Tibial nerve (tissue), 4 donors: Measurements from ENCODE around the gene RUNDC3A. TPM values are rescaled to one million over a fixed set of nuclear protein-coding genes. Genes with fewer than 3 reads are reported as not detected.
"Not testable (repeated sequence)": the region's sequence is repeated elsewhere in the genome, so short reads cannot be mapped to it uniquely, and the experiment has no call there.

ENCODE experiments used
- DNase-seq, 2 donors: peaks; one replicate each; pipeline ENCODE4 v3.0.0-alpha.2; 2019; ENCODE audit warnings: low spot score in 2 of 2
- H3K27ac ChIP-seq, 4 donors: fragments of 200-600 bp; sonication (generic) in 3 of 4; one replicate each; pipeline ENCODE4 v1.5.1; 2017 to 2019; ENCODE audit warnings: mild to moderate bottlenecking in 1 of 4
- H3K27me3 ChIP-seq, 2 donors: fragments of 200-600 bp; sonication (generic) in 1 of 2; one replicate each; pipeline versions ENCODE4 v1.5.1 to v1.6.0; 2017 to 2019
- H3K36me3 ChIP-seq, 3 donors: fragments of 200-600 bp; sonication (generic); one replicate each; pipeline ENCODE4 v1.5.1; 2018 to 2019
- H3K4me1 ChIP-seq, 4 donors: fragments of 200-600 bp; sonication (generic) in 3 of 4; one replicate each; pipeline ENCODE4 v1.5.1; 2017 to 2019
- H3K4me3 ChIP-seq, 4 donors: fragments of 200-600 bp; sonication (generic) in 3 of 4; one replicate each; pipeline ENCODE4 v1.5.1; 2017 to 2019; ENCODE audit warnings: mild to moderate bottlenecking in 1 of 4, moderate library complexity in 1 of 4
- H3K9me3 ChIP-seq, 4 donors: fragments of 200-600 bp; sonication (generic) in 3 of 4; one replicate each; pipeline ENCODE4 v1.5.1; 2017 to 2019
- CTCF ChIP-seq, 5 experiments: fragments of 200-600 bp in 3 of 5; fragments of 450-650 bp in 2 of 5; sonication (generic) in 3 of 5; IDR thresholded peaks; one replicate each; pipeline ENCODE4 v1.5.1; 2016 to 2019; ENCODE audit warnings: antibody characterized with exemption in 5 of 5, mild to moderate bottlenecking in 3 of 5, moderate library complexity in 2 of 5
- EP300 ChIP-seq, 2 donors: sonication (generic); formaldehyde crosslinking; IDR thresholded peaks; one replicate each; pipeline ENCODE4 v1.6.1; 2017; ENCODE audit warnings: antibody characterized with exemption in 2 of 2, mild to moderate bottlenecking in 1 of 2
- POLR2A ChIP-seq, 2 donors: fragments of 450-650 bp; IDR thresholded peaks; one replicate each; pipeline ENCODE4 v1.6.1; 2017; ENCODE audit warnings: antibody characterized with exemption in 2 of 2, mild to moderate bottlenecking in 2 of 2, moderate library complexity in 2 of 2
- WGBS, 2 donors: methylation state at CpG; one replicate each; pipeline ENCODE4 v1.1.5; 2018; 5-methylcytosine and 5-hydroxymethylcytosine counted together
- total RNA-seq, 4 donors: library from RNA; depleted of rRNA; stranded (reverse); fragments of >200 nt; gene quantifications; one replicate each; pipeline ENCODE4 v1.1.0, GENCODE V29; 2016

RUNDC3A gene
- total RNA-seq, 4 donors from 2014 or later, result not detected

- WGBS, 2 donors, result 2 to 4% methylated on average over 11 to 20 of the region's 21 CpGs
- H3K36me3 ChIP-seq, result peaks cover 0 to 22% (median 0%) of the 10 kb centered on the region in 3 donors
- peaks cover 0 to 25% (median 6%) of the 10 kb centered on the region in 4 donors for H3K4me1 ChIP-seq
- peak; percentile 19 to 50 (median 37) for TF ChIP-seq CTCF (IDR thresholded peaks at IDR 0.05)
- TF ChIP-seq EP300 (IDR thresholded peaks at IDR 0.05), result no peak
- TF ChIP-seq POLR2A (IDR thresholded peaks at IDR 0.05), result peak in 1 of 2 donors; percentile 11
- peak overlapping the region; percentile 60 to 94 (median 82) for H3K4me3 ChIP-seq
- H3K27me3 ChIP-seq, result no peaks in the 10 kb centered on the region
- peak overlapping the region; percentile 53 to 93 (median 90) for H3K27ac ChIP-seq
- peak in 1 of 2 donors; percentile 43 for DNase-seq
- no peaks in the 10 kb centered on the region for H3K9me3 ChIP-seq
Measured at GRCh38 chr17:44345454-44346026, 37.1 kb downstream of the RUNDC3A start.

DNA sequence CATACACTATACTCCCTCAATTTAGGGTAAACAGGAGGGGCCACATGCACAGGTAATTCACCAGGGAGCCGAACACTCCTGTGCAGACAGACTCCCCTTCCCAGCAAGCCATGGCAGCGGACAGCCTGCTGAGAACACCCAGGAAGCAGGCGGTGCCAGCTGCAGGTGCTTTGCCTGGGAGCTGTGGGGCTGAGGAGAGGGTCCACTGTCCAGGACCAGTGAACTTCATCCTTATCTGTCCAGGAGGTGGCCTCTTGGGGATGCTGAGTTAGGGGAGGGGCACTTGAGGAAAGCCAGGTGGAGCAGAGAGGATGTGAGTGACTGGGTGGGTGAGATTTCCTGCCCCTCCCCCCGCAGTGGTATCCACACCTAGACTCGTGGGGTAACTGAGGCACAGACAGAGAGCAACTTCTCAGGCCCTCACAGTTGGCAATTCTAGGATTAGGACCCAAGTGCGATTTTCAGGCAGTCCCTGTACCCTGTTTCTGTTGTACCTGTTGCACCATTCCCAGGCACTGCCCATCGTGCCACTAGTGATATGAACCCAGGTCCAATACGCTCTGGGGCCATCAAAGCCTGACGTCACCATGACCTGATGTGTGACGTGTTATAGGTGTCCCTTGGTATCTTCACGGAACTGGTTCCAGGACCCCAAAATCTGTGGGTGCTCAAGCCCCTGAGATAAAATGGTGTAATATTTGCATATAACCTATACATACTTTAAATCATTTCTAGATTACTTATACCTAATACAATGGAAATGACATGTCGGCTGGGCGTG lies 37.9 kb downstream of the RUNDC3A start:
- H3K27ac ChIP-seq, result peak overlapping the region in 2 of 4 donors; percentile 92 to 93
- peaks cover 0 to 30% (median 3%) of the 10 kb centered on the region in 3 donors for H3K36me3 ChIP-seq
- no peaks in the 10 kb centered on the region for H3K27me3 ChIP-seq
- no peak for DNase-seq
- WGBS, 2 donors, result 69 to 76% methylated on average over 12 to 13 of the region's 13 CpGs
- TF ChIP-seq EP300 (IDR thresholded peaks at IDR 0.05), result no peak
- peak in 1 of 5 experiments; percentile 3 for TF ChIP-seq CTCF (IDR thresholded peaks at IDR 0.05)
- H3K4me3 ChIP-seq, result peak overlapping the region; percentile 60 to 94 (median 82)
- peaks cover 0 to 25% (median 6%) of the 10 kb centered on the region in 4 donors for H3K4me1 ChIP-seq
- no peaks in the 10 kb centered on the region for H3K9me3 ChIP-seq

DNA sequence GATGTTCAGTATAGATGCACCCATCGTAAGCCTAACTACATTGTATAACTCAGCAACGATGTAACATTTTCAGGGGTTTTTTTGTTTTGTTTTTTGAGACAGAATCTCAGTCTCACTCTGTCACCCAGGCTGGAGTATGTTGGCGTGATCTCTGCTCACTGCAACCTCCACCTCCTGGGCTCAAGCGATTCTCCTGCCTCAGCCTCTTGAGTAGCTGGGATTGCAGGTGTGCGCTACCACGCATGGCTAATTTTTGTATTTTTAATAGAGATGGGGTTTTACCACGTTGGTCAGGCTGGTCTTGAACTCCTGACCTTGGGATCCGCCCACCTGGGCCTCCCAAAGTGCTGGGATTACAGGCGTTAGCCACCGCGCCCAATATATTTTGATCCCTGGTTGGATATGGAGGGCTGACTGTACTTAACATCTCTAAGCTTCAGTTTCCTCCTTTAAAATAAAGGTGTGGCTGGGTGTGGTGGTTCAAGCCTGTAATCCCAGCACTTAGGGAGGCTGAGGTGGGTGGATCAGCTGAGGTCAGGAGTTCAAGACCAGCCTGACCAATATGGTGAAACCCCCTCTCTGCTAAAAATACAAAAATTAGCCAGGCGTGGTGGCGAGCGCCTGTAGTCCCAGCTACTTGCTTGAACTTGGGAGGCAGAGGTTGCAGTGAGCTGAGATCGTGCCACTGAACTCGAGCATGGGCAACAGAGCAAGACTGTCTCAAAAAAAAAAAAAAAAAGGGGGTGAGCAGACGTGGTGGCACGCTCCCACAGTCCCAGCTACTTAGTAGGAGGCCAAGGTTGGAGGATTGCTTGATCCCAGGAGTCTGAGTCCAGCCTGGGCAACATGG lies 39.0 kb downstream of the RUNDC3A start:
- H3K4me1 ChIP-seq, result peaks cover 0 to 25% (median 6%) of the 10 kb centered on the region in 4 donors
- H3K9me3 ChIP-seq, DNase-seq, H3K4me3 ChIP-seq, H3K27me3 ChIP-seq: not testable (repeated sequence)
- H3K36me3 ChIP-seq, result peaks cover 0 to 41% (median 4%) of the 10 kb centered on the region in 3 donors
- H3K27ac ChIP-seq, result peak overlapping the region in 1 of 4 donors; percentile 8
- 76 to 82% methylated on average over 18 of the region's 18 CpGs for WGBS, 2 donors

DNA sequence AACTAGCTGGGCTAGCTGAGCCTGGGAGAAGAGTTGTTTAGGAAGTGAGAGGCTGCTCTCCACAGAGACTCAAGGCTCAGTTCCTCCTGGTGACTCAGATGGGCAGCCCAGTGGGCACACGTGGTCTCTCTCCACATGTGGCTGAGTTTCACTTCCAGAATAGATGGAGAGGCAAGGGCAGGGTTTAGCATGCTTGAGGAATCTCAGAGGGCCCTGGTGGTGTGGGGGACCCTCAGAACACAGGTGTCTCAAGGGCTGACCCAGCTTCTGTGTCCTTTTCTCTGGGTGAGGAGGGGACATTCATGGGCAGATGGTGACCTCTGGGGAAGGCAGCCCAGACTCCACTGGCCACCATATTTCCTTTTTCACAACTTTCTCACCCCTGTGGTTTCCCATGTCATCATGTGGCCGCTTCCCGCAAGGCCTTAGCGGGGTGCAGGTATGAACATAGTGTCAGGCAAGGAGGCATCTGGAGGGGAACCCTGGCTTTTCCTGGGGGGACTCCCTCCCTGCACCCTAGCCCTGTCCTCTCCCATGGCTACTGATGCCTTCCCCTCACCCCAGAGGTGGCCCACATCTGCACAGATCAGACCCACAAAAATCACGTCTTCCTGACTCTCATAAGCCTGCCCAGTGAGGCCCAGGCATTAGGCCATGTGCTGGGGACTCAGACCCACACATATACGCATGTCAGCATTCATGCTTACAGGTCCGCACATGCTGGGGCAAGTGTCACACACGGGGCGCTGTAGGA lies 40.0 kb downstream of the RUNDC3A start:
- Histone ChIP-seq H3K36me3 (peaks cover 0 to 51% (median 4%) of the 10 kb centered on the region in 3 donors), H3K4me3 (no peak overlapping the region), H3K9me3 (no peaks in the 10 kb centered on the region), H3K27me3 (no peaks in the 10 kb centered on the region), H3K4me1 (peaks cover 0 to 25% (median 6%) of the 10 kb centered on the region in 4 donors), H3K27ac (no peak overlapping the region)
- DNase-seq, result peak in 1 of 2 donors; percentile 28
- WGBS, 2 donors, result 74 to 78% methylated on average over 9 of the region's 9 CpGs
- TF ChIP-seq EP300 (IDR thresholded peaks at IDR 0.05) (no peak), POLR2A (IDR thresholded peaks at IDR 0.05) (no peak), CTCF (IDR thresholded peaks at IDR 0.05) (no peak)

DNA sequence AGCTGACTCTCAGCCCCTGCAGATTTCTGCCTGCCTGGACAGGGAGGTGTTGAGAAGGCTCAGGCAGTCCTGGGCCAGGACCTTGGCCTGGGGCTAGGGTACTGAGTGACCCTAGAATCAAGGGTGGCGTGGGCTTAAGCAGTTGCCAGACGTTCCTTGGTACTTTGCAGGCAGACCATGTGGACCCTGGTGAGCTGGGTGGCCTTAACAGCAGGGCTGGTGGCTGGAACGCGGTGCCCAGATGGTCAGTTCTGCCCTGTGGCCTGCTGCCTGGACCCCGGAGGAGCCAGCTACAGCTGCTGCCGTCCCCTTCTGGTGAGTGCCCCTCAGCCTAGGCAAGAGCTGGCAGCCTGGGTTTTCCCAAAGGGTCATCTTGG lies 40.6 kb downstream of the RUNDC3A start:
- DNase-seq, result no peak
- TF ChIP-seq CTCF (IDR thresholded peaks at IDR 0.05), result no peak
- no peak for TF ChIP-seq POLR2A (IDR thresholded peaks at IDR 0.05)
- TF ChIP-seq EP300 (IDR thresholded peaks at IDR 0.05), result no peak
- Histone ChIP-seq H3K4me1 (peaks cover 0 to 25% (median 6%) of the 10 kb centered on the region in 4 donors), H3K36me3 (peaks cover 0 to 53% (median 4%) of the 10 kb centered on the region in 3 donors), H3K4me3 (no peak overlapping the region), H3K27ac (no peak overlapping the region), H3K9me3 (no peaks in the 10 kb centered on the region), H3K27me3 (no peaks in the 10 kb centered on the region)
- WGBS, 2 donors, result 83 to 86% methylated on average over 2 to 5 of the region's 6 CpGs
